Liver (tissue), 3 donors: ENCODE measurements around the gene MST1R.

Source experiments
- ATF3 ChIP-seq: IDR thresholded peaks from 2 replicates; pipeline ENCODE4 v1.6.1; 2016; ENCODE audit warnings: antibody characterized with exemption
- CTCF ChIP-seq: fragments of 150-350 bp; IDR thresholded peaks from 2 replicates; pipeline ENCODE4 v1.5.1; 2017; ENCODE audit warnings: improper control_type of control experiment, low read depth, low read length; ENCODE audit not compliant: missing input control
- EGR1 ChIP-seq, 2 donors: IDR thresholded peaks; 2 replicates each; pipeline ENCODE4 v1.6.1; 2016 to 2018; ENCODE audit warnings: antibody characterized with exemption in 2 of 2, low read depth in 2 of 2
- FOXA1 ChIP-seq: IDR thresholded peaks from 2 replicates; pipeline ENCODE4 v1.6.1; 2016; ENCODE audit warnings: antibody characterized with exemption
- GABPA ChIP-seq, 2 donors: IDR thresholded peaks in 1 of 2; conservative IDR thresholded peaks in 1 of 2; 2 replicates each; pipeline ENCODE4 v1.6.1; 2016; ENCODE audit warnings: antibody characterized with exemption in 2 of 2, mild to moderate bottlenecking in 1 of 2, moderate library complexity in 1 of 2
- JUND ChIP-seq, 2 donors: IDR thresholded peaks; 2 replicates each; pipeline ENCODE4 v1.6.1; 2016; ENCODE audit warnings: antibody characterized with exemption in 2 of 2
- MAX ChIP-seq: IDR thresholded peaks from 2 replicates; pipeline ENCODE4 v1.6.1; 2016; ENCODE audit warnings: antibody characterized with exemption
- RAD21 ChIP-seq, 2 donors: IDR thresholded peaks; 2 replicates each; pipeline ENCODE4 v1.6.1; 2016; ENCODE audit warnings: antibody characterized with exemption in 2 of 2, mild to moderate bottlenecking in 2 of 2
- REST ChIP-seq: IDR thresholded peaks from 2 replicates; pipeline ENCODE4 v1.6.1; 2016; ENCODE audit warnings: antibody characterized with exemption, mild to moderate bottlenecking
- RXRA ChIP-seq, 2 donors: IDR thresholded peaks; 2 replicates each; pipeline ENCODE4 v1.6.1; 2017 to 2018; ENCODE audit warnings: antibody characterized with exemption in 2 of 2, mild to moderate bottlenecking in 1 of 2
- SP1 ChIP-seq: IDR thresholded peaks from 2 replicates; pipeline ENCODE4 v1.6.1; 2018; ENCODE audit warnings: antibody characterized with exemption, mild to moderate bottlenecking
- TAF1 ChIP-seq: conservative IDR thresholded peaks from 2 replicates; pipeline ENCODE4 v1.6.1; 2016; ENCODE audit warnings: antibody characterized with exemption, mild to moderate bottlenecking
- YY1 ChIP-seq: IDR thresholded peaks from 2 replicates; pipeline ENCODE4 v1.6.1; 2016; ENCODE audit warnings: antibody characterized with exemption, mild to moderate bottlenecking
- ZBTB33 ChIP-seq: IDR thresholded peaks from 2 replicates; pipeline ENCODE4 v1.6.1; 2016; ENCODE audit warnings: antibody characterized with exemption
- donor health status: healthy.
- donor health status: healthy.

GRCh38 chr3:49911611-49912010 is 7.9 kb upstream of the MST1R start:
- TF ChIP-seq CTCF (no peak), GABPA (IDR thresholded peaks at IDR 0.05 in 1 of 2, conservative IDR thresholded peaks at IDR 0.05 in 1 of 2) (no peak), RAD21 (IDR thresholded peaks at IDR 0.05) (no peak), YY1 (no peak), TAF1 (no peak), REST (no peak), MAX (no peak), SP1 (no peak), RXRA (IDR thresholded peaks at IDR 0.05) (no peak), FOXA1 (no peak), ATF3 (no peak), EGR1 (IDR thresholded peaks at IDR 0.05; ENCODE audit: low read depth in 2 of 2) (no peak), JUND (IDR thresholded peaks at IDR 0.05) (no peak), ZBTB33 (no peak)
